C4-2B (cell line): ENCODE measurements around the gene MBNL1.
"Not testable (repeated sequence)": the region's sequence is repeated elsewhere in the genome, so short reads cannot be mapped to it uniquely, and the experiment has no call there.

ENCODE experiments used
- CTCF ChIP-seq: fragments of 450-650 bp; conservative IDR thresholded peaks from 2 replicates; pipeline ENCODE4 v1.5.1; 2017; ENCODE audit warnings: mild to moderate bottlenecking
- ZFX ChIP-seq: fragments of 450-650 bp; IDR thresholded peaks from 2 replicates; pipeline ENCODE4 v1.6.1; 2017

GRCh38 chr3:152337337-152337736, 68.6 kb downstream of the MBNL1 start:
- not testable (repeated sequence) for TF ChIP-seq CTCF, ZFX
